Erythroblast (primary cell): ENCODE data around the gene KCMF1.

ENCODE experiments used
- GATA1 ChIP-seq: IDR thresholded peaks from 2 replicates; pipeline ENCODE4 v1.6.1; 2011; ENCODE audit warnings: low read depth, mild to moderate bottlenecking, control low read depth, low read length, moderate library complexity
- POLR2A ChIP-seq: IDR thresholded peaks from 2 replicates; pipeline ENCODE4 v1.6.1; 2011; ENCODE audit warnings: mild to moderate bottlenecking, low read length

- no peak for TF ChIP-seq POLR2A
- no peak for TF ChIP-seq GATA1
Measured at GRCh38 chr2:85012855-85013254, 41.9 kb downstream of the KCMF1 start.
